Astrocyte (in vitro differentiated cells and primary cell): ENCODE results near the gene HDAC8. TPM values are rescaled to one million over a fixed set of nuclear protein-coding genes. Genes with fewer than 3 reads are reported as not detected.

Experiments used
- DNase-seq: peaks from one replicate; pipeline ENCODE4 v3.0.0-alpha.2; 2010; ENCODE audit warnings: low read depth
- FAIRE-seq: peaks from 2 replicates; lab custom pipeline; 2011; peaks lifted over from hg19 to GRCh38; lab: Jason Lieb, UNC
- H2AFZ ChIP-seq: 2 replicates; pipeline ENCODE4 v1.6.0; 2012; ENCODE audit warnings: low read depth, low read length, inconsistent platforms
- H3K27ac ChIP-seq: 2 replicates; pipeline ENCODE4 v1.5.1; 2011; ENCODE audit warnings: low read depth, low read length, inconsistent platforms
- H3K27me3 ChIP-seq: 2 replicates; pipeline ENCODE4 v1.6.0; 2011; ENCODE audit warnings: low read length, inconsistent platforms; ENCODE audit not compliant: insufficient read depth
- H3K36me3 ChIP-seq: 2 replicates; pipeline ENCODE4 v1.5.1; 2011; ENCODE audit warnings: low read length, inconsistent platforms; ENCODE audit not compliant: insufficient read depth
- H3K4me1 ChIP-seq: 2 replicates; pipeline ENCODE4 v1.5.1; 2011; ENCODE audit warnings: low read length, inconsistent platforms; ENCODE audit not compliant: insufficient read depth
- H3K4me2 ChIP-seq: 2 replicates; pipeline ENCODE4 v1.6.0; 2012; ENCODE audit warnings: low read length, inconsistent platforms
- H3K4me3 ChIP-seq: 2 replicates; pipeline ENCODE4 v1.5.1; 2011; ENCODE audit warnings: low read depth, mild to moderate bottlenecking, low read length, inconsistent platforms; ENCODE audit not compliant: insufficient read depth
- H3K79me2 ChIP-seq: 2 replicates; pipeline ENCODE4 v1.6.0; 2012; ENCODE audit warnings: mild to moderate bottlenecking, low read length, inconsistent platforms; ENCODE audit not compliant: insufficient read depth
- H3K9ac ChIP-seq: 2 replicates; pipeline ENCODE4 v1.6.0; 2012; ENCODE audit warnings: mild to moderate bottlenecking, low read length, inconsistent platforms
- H3K9me3 ChIP-seq: 2 replicates; pipeline ENCODE4 v1.5.1; 2012; ENCODE audit warnings: low read depth, mild to moderate bottlenecking, low read length, inconsistent platforms; ENCODE audit not compliant: insufficient read depth
- H4K20me1 ChIP-seq: 2 replicates; pipeline ENCODE4 v1.6.0; 2012; ENCODE audit warnings: low read length, inconsistent platforms; ENCODE audit not compliant: insufficient read depth
- H3K27ac Mint-ChIP-seq: one replicate; pipeline ENCODE4 v1.8.0; 2021; ENCODE audit warnings: mild to moderate bottlenecking, mixed read lengths; ENCODE audit not compliant: unreplicated experiment
- H3K27me3 Mint-ChIP-seq: one replicate; pipeline ENCODE4 v1.8.0; 2021; ENCODE audit warnings: low read depth, mixed read lengths; ENCODE audit not compliant: unreplicated experiment
- H3K36me3 Mint-ChIP-seq: one replicate; pipeline ENCODE4 v1.8.0; 2021; ENCODE audit warnings: low read depth, mixed read lengths; ENCODE audit not compliant: unreplicated experiment
- H3K4me1 Mint-ChIP-seq: one replicate; pipeline ENCODE4 v1.8.0; 2021; ENCODE audit warnings: low read depth, mixed read lengths; ENCODE audit not compliant: unreplicated experiment
- H3K4me3 Mint-ChIP-seq: one replicate; pipeline ENCODE4 v1.8.0; 2021; ENCODE audit warnings: mild to moderate bottlenecking, moderate library complexity, mixed read lengths; ENCODE audit not compliant: unreplicated experiment
- H3K9me3 Mint-ChIP-seq: one replicate; pipeline ENCODE4 v1.8.0; 2021; ENCODE audit warnings: mild to moderate bottlenecking, mixed read lengths; ENCODE audit not compliant: unreplicated experiment
- CTCF ChIP-seq: IDR thresholded peaks from 2 replicates; pipeline ENCODE4 v1.5.1; 2011; ENCODE audit warnings: low read depth, mild to moderate bottlenecking, inconsistent platforms, low read length, moderate library complexity; ENCODE audit not compliant: insufficient read depth
- EZH2 ChIP-seq: IDR thresholded peaks from 2 replicates; pipeline ENCODE4 v1.6.1; 2012; ENCODE audit warnings: mild to moderate bottlenecking, low read length, inconsistent platforms; ENCODE audit not compliant: insufficient read depth
- total RNA-seq: library from RNA; stranded (reverse); gene quantifications from 2 replicates; pipeline ENCODE4 v1.2.1, GENCODE V29; 2021

HDAC8 gene
- total RNA-seq, 1 donor from 2014 or later = 23.6 TPM

- no peak overlapping the region for H2AFZ ChIP-seq
- H3K4me3 Mint-ChIP-seq = no peak overlapping the region
- H3K4me1 ChIP-seq = peaks cover 3% of the 10 kb centered on the region
- H3K27me3 Mint-ChIP-seq = no peaks in the 10 kb centered on the region
- peak; percentile 56 for FAIRE-seq
- no peaks in the 10 kb centered on the region for H3K79me2 ChIP-seq
- H3K4me3 ChIP-seq = no peak overlapping the region
- peaks cover 21% of the 10 kb centered on the region for H3K4me1 Mint-ChIP-seq
- H3K27ac Mint-ChIP-seq = peak overlapping the region; percentile 64
- H3K9me3 Mint-ChIP-seq = no peaks in the 10 kb centered on the region
- no peaks in the 10 kb centered on the region for H3K9me3 ChIP-seq
- no peak overlapping the region for H3K9ac ChIP-seq
- H3K27ac ChIP-seq = peak overlapping the region; percentile 30
- TF ChIP-seq CTCF = no peak
- TF ChIP-seq EZH2 = no peak
- H3K36me3 Mint-ChIP-seq = no peaks in the 10 kb centered on the region
- H4K20me1 ChIP-seq = no peaks in the 10 kb centered on the region
- H3K4me2 ChIP-seq = peak overlapping the region; percentile 20
- H3K27me3 ChIP-seq = no peaks in the 10 kb centered on the region
- no peak for DNase-seq
- H3K36me3 ChIP-seq = no peaks in the 10 kb centered on the region
Observed at GRCh38 chrX:72395237-72395636, 177.4 kb downstream of the HDAC8 start.

GRCh38 chrX:72394518-72395170 is 178.0 kb downstream of the HDAC8 start:
- Histone ChIP-seq H3K4me2 (peak overlapping the region; percentile 20), H3K9ac (no peak overlapping the region), H3K27me3 (no peaks in the 10 kb centered on the region), H3K36me3 (no peaks in the 10 kb centered on the region), H3K79me2 (no peaks in the 10 kb centered on the region), H3K27ac (peak overlapping the region; percentile 30), H3K9me3 (no peaks in the 10 kb centered on the region), H3K4me1 (peaks cover 3% of the 10 kb centered on the region), H3K4me3 (no peak overlapping the region), H2AFZ (no peak overlapping the region), H4K20me1 (no peaks in the 10 kb centered on the region)
- Mint-ChIP-seq H3K4me3 (no peak overlapping the region), H3K27me3 (no peaks in the 10 kb centered on the region), H3K27ac (peak overlapping the region; percentile 64), H3K4me1 (peaks cover 21% of the 10 kb centered on the region), H3K36me3 (no peaks in the 10 kb centered on the region), H3K9me3 (no peaks in the 10 kb centered on the region)
- TF ChIP-seq EZH2 = no peak
- no peak for TF ChIP-seq CTCF
- DNase-seq = peak; percentile 79
- FAIRE-seq = peak; percentile 84

GRCh38 chrX:72393836-72394517 is 178.7 kb downstream of the HDAC8 start:
- peak; percentile 41 for FAIRE-seq
- no peaks in the 10 kb centered on the region for H3K27me3 Mint-ChIP-seq
- H3K4me2 ChIP-seq = peak overlapping the region; percentile 20

More at GRCh38 chrX:72393836-72394517, 178.7 kb downstream of the HDAC8 start:
- no peak for TF ChIP-seq EZH2
- no peak for TF ChIP-seq CTCF
- Histone ChIP-seq H3K4me1 (peaks cover 3% of the 10 kb centered on the region), H3K4me3 (no peak overlapping the region), H3K9ac (no peak overlapping the region), H3K9me3 (no peaks in the 10 kb centered on the region), H2AFZ (no peak overlapping the region), H3K79me2 (no peaks in the 10 kb centered on the region), H3K27me3 (no peaks in the 10 kb centered on the region), H4K20me1 (no peaks in the 10 kb centered on the region), H3K27ac (no peak overlapping the region), H3K36me3 (no peaks in the 10 kb centered on the region)
- no peak overlapping the region for H3K27ac Mint-ChIP-seq
- no peaks in the 10 kb centered on the region for H3K36me3 Mint-ChIP-seq
- H3K9me3 Mint-ChIP-seq = no peaks in the 10 kb centered on the region
- H3K4me3 Mint-ChIP-seq = no peak overlapping the region
- peaks cover 21% of the 10 kb centered on the region for H3K4me1 Mint-ChIP-seq
- peak; percentile 63 for DNase-seq
